Measurements from ENCODE around the gene ZNF689. TPM values are rescaled to one million over a fixed set of nuclear protein-coding genes. Genes with fewer than 3 reads are reported as not detected.

Gene ZNF689
- total RNA-seq, 1 experiment from 2014 or later: 12.0 TPM

DNA sequence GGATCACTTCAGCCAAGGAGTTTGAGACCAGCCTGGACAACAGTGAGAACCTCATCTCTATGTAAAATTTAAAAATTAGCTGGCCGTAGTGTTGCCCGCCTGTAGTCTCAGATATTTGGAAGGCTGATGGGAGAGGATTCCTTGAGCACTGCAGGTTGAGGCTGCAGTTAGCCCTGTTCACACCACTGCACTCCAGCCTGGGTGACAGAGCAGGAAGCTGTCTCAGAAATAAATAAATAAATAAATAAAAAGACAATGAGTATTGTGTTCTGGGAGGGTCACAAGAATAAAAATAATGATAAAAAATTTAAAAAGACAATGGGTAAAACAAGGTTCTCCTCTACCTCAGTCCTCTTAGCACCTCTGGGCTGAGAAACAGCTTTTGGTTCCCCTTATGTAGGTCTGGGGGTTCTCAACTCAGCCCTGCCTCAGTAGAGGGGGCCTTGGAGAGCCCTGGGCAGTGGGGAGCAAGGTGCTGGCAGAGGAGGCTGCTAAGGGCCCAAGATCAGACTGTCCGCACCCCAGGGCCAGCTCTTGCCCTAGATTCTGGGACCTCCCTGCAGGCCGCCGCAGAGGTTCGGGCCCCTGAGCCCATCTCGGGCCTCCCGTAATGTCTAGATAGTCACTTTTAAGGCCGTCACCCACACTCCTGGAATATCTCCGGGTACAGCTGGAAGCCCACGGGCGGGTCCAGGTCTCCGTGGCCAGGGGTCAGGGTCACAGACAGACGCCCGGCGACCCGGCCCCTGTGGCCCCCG, 55.5 kb downstream of the ZNF689 start:
- in situ Hi-C loops (cut with HindIII; ENCODE audit: low pct_unique_long_range_greater_than_20kb, low sequenced_read_pairs): no loop called here

DNA sequence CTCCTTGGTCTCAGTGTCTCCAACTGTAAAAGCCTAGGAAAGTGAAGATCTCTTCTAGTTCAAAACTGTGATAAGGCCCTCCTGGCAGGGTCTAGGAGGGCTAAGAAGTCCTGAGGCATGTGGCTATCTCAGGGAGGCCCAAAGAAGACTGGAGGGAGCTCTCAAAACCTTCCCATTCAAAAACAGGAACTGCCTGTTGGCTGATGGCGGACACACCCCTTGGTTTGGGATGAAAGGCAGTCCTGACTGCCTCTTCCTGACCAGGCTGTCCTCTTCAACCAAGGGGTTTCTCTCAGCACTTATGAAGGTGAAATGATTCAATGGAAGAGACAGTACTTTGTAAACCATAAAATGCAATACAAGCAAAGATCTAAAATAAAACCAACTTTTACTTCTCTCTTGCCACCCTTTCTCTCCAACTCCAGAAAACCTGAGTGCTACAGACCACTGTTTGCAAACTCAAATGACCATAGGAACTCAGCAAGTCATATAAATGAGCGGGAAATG, 56.7 kb downstream of the ZNF689 start:
- in situ Hi-C loops (cut with HindIII; ENCODE audit: low pct_unique_long_range_greater_than_20kb, low sequenced_read_pairs): no loop called here

More for the DNA sequence above, 55.5 kb downstream of the ZNF689 start:
- no peak for DNase-seq (ENCODE audit: low read depth)

DNA sequence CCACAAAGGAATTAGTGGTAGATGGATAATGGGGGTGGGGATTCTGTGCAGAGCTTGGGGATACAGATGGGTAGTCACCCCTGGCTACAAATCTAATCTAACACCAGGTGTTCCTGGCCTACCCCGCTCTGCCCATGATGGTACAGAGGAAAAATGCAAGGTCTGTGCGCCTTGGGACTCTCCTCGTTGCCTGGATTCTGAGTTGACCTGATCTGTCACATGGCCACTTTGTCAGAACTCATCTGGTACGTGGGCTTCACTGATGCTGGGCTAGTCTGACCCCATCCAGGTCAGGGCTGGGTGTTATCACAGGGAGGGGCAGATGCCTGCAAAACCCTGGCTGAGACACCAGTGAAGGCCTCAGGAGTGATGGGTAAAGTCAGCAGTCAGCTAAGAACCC, 57.2 kb downstream of the ZNF689 start:
- in situ Hi-C loops (cut with HindIII; ENCODE audit: low pct_unique_long_range_greater_than_20kb, low sequenced_read_pairs): no loop called here
- DNase-seq (ENCODE audit: low read depth): no peak

More for the DNA sequence above, 56.7 kb downstream of the ZNF689 start:
- DNase-seq (ENCODE audit: low read depth): no peak

Other genes starting within 250 kb of the ZNF689 start
- 39.6 and 56.6 TPM in 2 replicates for gene TBC1D10B, start 239.9 kb downstream of the ZNF689 start, total RNA-seq (2014; rRNA removed; shearing (Covaris generic); ENCODE audit: low replicate concordance)
- gene MYL11, start 235.6 kb downstream of the ZNF689 start, total RNA-seq (2014; rRNA removed; shearing (Covaris generic); ENCODE audit: low replicate concordance): not detected in 2 replicates
- not detected in 2 replicates for gene SEPTIN1, start 227.8 kb downstream of the ZNF689 start, total RNA-seq (2014; rRNA removed; shearing (Covaris generic); ENCODE audit: low replicate concordance)
- 34.6 and 35.6 TPM in 2 replicates for gene ZNF48, start 215.0 kb downstream of the ZNF689 start, total RNA-seq (2014; rRNA removed; shearing (Covaris generic); ENCODE audit: low replicate concordance)
- gene ZNF771, start 202.8 kb downstream of the ZNF689 start, total RNA-seq (2014; rRNA removed; shearing (Covaris generic); ENCODE audit: low replicate concordance): 13.2 and 35.7 TPM in 2 replicates
- gene DCTPP1, start 180.4 kb downstream of the ZNF689 start, total RNA-seq (2014; rRNA removed; shearing (Covaris generic); ENCODE audit: low replicate concordance): 161 and 164 TPM in 2 replicates
- 116 and 127 TPM in 2 replicates for gene SEPHS2, start 164.5 kb downstream of the ZNF689 start, total RNA-seq (2014; rRNA removed; shearing (Covaris generic); ENCODE audit: low replicate concordance)
- not detected in 2 replicates for gene ITGAL, start 137.6 kb downstream of the ZNF689 start, total RNA-seq (2014; rRNA removed; shearing (Covaris generic); ENCODE audit: low replicate concordance)
- 97.6 and 99.4 TPM in 2 replicates for gene ZNF768, start 83.8 kb downstream of the ZNF689 start, total RNA-seq (2014; rRNA removed; shearing (Covaris generic); ENCODE audit: low replicate concordance)
- gene ZNF747, start 75.5 kb downstream of the ZNF689 start, total RNA-seq (2014; rRNA removed; shearing (Covaris generic); ENCODE audit: low replicate concordance): 29.1 and 46.8 TPM in 2 replicates
- gene ZNF764, start 52.0 kb downstream of the ZNF689 start, total RNA-seq (2014; rRNA removed; shearing (Covaris generic); ENCODE audit: low replicate concordance): 9.0 and 9.1 TPM in 2 replicates
- 30.5 and 31.2 TPM in 2 replicates for gene ZNF688, start 38.7 kb downstream of the ZNF689 start, total RNA-seq (2014; rRNA removed; shearing (Covaris generic); ENCODE audit: low replicate concordance)
- gene ZNF785, start 24.7 kb downstream of the ZNF689 start, total RNA-seq (2014; rRNA removed; shearing (Covaris generic); ENCODE audit: low replicate concordance): 2.8 and 7.6 TPM in 2 replicates
- 7.0 and 8.8 TPM in 2 replicates for gene PRR14, start 40.6 kb upstream of the ZNF689 start, total RNA-seq (2014; rRNA removed; shearing (Covaris generic); ENCODE audit: low replicate concordance)
- 18.2 and 19.7 TPM in 2 replicates for gene FBRS, start 48.0 kb upstream of the ZNF689 start, total RNA-seq (2014; rRNA removed; shearing (Covaris generic); ENCODE audit: low replicate concordance)
- gene SRCAP, start 88.8 kb upstream of the ZNF689 start, total RNA-seq (2014; rRNA removed; shearing (Covaris generic); ENCODE audit: low replicate concordance): 9.4 and 19.0 TPM in 2 replicates
- 32.0 and 53.5 TPM in 2 replicates for gene PHKG2, start 138.0 kb upstream of the ZNF689 start, total RNA-seq (2014; rRNA removed; shearing (Covaris generic); ENCODE audit: low replicate concordance)
- gene CFAP119, start 151.7 kb upstream of the ZNF689 start, total RNA-seq (2014; rRNA removed; shearing (Covaris generic); ENCODE audit: low replicate concordance): 7.2 and 12.3 TPM in 2 replicates
- gene RNF40, start 151.9 kb upstream of the ZNF689 start, total RNA-seq (2014; rRNA removed; shearing (Covaris generic); ENCODE audit: low replicate concordance): 107 and 110 TPM in 2 replicates
- gene ZNF629, start 176.8 kb upstream of the ZNF689 start, total RNA-seq (2014; rRNA removed; shearing (Covaris generic); ENCODE audit: low replicate concordance): 14.0 and 17.5 TPM in 2 replicates

All from Caki2 (cell line).